Stimulated activated CD4-positive, alpha-beta T cell treated with anti-CD3 and anti-CD28 coated beads, Interleukin-1b, Interleukin-23, amount 100 ng/mL, for 4 hours (primary cell): ENCODE data around the gene TECRL.

Experiments used
- DNase-seq, 2 donors: peaks; one replicate each; pipeline ENCODE4 v3.0.0-alpha.2; 2020; ENCODE audit warnings: low read depth in 2 of 2

TECRL gene

GRCh38 chr4:64409300-64409699 is at the start of gene TECRL:
Gene TECRL (minus strand): TSS chr4:64409450. CDS start chr4:64409351, 99 bp downstream.
- DNase-seq, result no peak

- DNase-seq, result no peak
Observed at GRCh38 chr4:64432674-64433073, 23.4 kb upstream of the TECRL start.

GRCh38 chr4:64430933-64431332 is 21.7 kb upstream of the TECRL start:
- no peak for DNase-seq

DNA sequence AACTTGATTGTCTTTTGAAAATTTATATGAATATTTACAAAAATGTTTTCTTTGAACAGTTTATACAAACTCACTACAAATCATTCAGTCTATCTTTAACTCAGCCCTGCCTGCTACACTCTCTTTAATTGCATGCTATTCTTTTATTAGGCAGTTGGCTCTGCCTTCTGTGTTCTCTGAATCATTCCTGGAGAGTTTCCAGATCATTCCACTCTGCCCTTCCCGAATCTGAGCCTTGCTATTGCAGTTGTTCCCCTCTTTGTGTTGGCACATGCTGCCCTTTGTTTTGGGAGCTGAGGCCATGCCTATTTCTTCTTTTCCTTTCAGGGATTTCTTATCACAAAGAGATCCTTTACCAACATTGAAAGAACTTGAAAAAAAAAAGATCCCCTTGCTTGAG is 8.7 kb upstream of the TECRL start:
- no peak for DNase-seq

DNA sequence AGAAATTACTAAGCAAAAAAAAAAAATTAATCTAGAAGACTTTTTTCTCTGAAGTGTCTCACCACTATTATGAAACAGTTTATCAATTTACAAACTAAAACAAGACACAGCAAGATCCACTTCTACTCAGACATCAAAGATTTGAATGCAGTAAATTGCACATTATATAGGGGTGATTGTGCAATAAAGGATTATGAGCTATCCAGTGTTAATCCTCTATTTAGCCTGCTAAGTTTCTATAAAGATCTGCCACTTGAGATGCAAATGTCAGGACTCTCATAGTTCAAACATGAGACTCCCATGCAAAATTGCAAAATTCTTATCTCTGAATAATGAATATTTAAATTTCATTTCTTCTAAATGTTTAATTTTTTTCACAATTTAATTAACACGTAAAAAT is 2.2 kb downstream of the TECRL start:
- no peak for DNase-seq

GRCh38 chr4:64405761-64406160 is 3.5 kb downstream of the TECRL start:
- no peak for DNase-seq

- DNase-seq, result no peak
Observed at GRCh38 chr4:64402684-64403083, 6.6 kb downstream of the TECRL start.

DNA sequence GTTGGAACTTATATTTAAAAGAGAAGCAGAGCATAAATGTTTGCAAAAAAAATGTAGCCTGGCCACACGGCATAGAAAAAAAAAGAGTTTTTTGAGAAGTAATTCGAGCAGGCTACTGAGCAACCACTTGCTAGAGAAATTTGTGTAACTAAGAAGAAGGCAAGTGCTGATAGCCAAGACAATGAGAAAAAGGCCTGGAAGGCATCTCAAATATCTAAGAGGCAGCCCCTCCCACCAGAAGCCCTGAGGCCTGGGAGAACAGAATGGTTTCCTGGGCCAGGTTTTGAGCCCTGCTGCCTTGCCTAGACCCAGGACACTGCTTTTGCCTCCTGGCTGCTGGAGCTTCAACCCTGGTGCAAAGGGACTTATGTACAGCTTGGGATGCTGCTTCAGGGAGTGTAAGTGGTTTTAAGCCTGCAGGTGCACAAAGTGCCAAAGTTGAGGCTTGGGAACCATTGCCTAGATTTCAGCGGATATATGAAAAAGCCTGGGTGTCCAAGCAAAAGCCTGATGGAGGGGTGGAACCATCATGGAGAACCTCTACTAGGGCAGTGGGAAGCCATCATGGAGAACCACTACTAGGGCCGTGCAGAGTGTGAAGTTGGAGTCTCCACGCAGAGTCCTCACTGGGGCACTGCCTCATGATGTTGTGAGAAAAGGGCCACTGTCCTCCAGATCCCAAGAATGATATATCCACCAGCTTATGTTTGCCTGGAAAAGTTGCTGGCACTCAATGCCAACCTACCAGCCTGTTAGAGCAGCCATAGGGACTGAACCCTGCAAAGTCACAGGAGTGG is 9.7 kb downstream of the TECRL start:
- no peak for DNase-seq

DNA sequence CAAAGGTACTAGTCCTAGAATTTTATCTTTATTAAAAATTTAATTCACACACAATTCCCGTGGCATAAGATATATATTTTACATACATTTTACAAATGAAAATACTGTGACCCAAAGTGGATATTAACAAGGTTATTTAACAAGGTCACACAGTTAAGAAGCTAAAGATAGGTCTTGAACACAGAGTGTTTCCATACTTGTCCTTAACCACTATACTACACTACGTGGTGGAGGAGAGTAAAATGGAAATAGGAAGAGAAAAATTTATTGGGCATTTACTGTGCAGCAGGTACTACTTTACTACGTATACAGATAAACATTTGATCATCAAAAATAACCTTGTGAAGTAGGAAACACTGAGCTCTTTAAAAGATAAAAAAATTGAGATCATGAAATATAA is 14.8 kb downstream of the TECRL start:
- DNase-seq, result no peak

GRCh38 chr4:64388252-64388651 is 21.0 kb downstream of the TECRL start:
- no peak for DNase-seq

DNA sequence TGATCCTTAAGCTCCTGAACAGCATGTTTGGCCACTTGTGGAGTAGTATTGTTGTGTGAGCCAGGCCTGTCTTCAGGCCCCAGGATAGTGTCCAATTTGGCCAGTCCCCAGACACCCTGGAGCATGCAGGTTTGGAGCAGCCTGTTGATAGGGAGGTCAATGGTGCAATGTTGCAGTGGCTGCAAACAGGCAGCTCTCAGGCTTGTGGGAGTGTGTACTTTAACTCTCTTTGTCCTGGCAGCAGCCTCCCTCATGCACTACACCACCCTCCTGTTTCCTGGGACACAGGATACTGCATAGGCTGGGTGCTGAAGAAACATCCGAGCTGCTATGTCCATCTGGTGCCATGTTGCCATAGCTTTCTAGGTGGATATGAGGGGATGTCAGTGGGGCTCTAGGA is 24.0 kb downstream of the TECRL start:
- no peak for DNase-seq

GRCh38 chr4:64384237-64385203 is 24.7 kb downstream of the TECRL start:
- DNase-seq, result no peak

DNA sequence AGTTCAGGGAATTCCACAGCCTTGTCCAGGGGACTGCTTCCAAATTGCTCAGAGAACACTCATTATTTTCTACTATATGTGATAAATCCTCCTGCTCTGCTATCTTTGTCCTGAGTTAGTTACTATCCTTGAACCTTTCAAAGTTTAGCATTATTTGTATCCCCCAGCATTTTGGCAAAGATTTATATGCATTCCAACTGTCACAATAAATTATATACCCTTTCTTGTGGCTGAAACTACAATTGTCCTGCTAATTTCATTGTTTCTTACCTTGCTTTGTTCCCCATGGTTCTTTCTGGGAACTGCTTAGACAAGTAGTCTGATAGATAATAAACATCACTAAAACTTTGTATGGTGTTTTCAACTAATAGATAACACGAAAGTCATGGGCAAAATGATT is 40.5 kb downstream of the TECRL start:
- no peak for DNase-seq

DNA sequence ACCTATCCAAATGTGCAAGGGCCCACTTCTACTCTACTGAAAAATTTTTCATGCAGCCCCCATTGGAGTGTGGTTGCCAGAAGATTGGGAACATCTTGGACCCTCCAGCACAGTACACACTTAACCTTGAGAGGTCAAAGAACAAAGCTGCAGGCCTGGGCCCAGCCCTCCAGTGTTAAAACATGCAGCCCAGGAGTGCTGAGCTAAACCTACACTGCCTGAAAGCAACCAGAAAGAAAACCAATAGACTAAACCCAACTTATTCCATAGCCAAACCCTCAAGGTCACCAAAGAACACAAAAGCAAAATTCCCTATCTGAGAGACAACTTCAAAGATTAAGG is 47.9 kb downstream of the TECRL start:
- no peak for DNase-seq

GRCh38 chr4:64360664-64361398 is 48.4 kb downstream of the TECRL start:
- DNase-seq, result no peak

DNA sequence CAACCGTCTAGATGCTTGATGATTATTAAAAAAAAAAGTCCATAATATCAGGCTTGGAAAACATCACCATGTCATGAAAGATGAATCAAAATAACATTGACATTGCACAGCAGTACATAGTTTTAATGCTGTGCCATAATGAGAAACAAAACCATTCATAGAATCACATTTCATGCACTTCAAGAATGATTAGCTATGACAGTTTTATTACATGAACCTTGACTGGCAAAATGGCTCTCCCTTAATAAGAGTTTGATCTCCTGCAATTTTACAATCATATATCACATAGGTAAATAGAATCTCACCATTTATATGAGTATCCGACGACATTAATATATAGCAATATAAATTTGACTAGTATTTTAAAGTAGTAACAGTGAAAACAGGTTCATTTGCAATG is 49.8 kb downstream of the TECRL start:
- DNase-seq, result no peak

DNA sequence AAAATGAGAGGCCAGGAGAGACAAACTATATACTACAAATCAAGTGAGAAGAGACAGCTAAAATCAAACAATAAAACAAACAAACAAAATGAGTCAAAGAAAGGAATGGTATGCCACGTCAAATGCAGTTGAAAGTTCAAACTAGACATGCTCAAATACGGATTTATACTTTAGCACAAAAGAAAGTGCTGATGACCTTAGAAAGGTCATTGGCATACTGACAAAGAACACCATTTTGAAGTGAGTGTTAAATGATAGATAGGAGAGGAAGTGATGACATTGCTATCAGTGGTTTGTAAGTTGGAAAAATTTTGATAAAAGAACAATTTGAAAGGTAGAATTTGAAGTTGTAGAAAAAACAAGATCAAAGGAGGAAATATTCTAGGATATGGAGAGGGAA is 55.3 kb downstream of the TECRL start:
- DNase-seq, result no peak

DNA sequence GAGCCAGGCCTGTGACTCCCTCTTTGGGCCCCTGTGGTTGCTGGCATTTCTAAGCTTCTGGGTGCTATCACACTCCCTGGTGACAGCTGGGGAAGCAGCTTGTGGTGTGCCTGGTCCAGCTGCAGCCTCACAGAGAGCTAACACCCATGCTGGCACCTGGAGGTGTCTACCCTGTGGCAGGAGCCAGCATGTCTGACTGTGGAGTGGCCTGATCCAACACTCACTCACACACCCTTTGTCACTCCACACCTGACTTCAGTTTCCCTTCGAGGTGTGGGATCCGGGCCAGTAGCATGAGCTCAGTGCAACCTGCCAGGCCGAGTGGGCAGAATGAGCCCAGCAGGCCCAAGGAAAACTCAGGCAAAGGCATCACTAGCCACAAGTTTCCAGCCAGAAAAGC is 67.5 kb downstream of the TECRL start:
- no peak for DNase-seq

GRCh38 chr4:64340218-64341110 is 68.8 kb downstream of the TECRL start:
- no peak for DNase-seq

GRCh38 chr4:64334964-64335363 is 74.3 kb downstream of the TECRL start:
- DNase-seq, result no peak

DNA sequence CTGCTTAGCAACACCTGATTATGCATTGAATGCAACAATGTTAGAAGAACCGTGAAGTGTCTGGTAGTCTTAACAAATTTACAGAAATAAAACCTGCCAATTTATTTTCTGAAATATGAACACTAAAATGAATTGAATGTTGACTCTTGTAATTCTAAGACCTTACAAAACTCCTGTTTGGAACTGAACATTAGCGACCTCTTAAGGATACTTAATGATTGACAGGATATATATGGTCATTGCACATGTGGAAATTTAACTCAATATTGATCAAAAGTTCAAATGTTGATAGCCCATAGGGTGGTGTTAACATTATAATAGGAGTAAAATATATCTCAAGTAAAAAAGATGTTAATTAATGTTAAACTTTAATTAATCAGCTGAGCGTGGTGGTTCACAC is 79.1 kb downstream of the TECRL start:
- no peak for DNase-seq
